Chondrocyte (in vitro differentiated cells): ENCODE results near the gene CDC25B. TPM values are rescaled to one million over a fixed set of nuclear protein-coding genes. Genes with fewer than 3 reads are reported as not detected.
A peak's percentile ranks its signal among the peaks of the same experiment; 100 is the strongest.

ENCODE experiments used
- DNase-seq: peaks from one replicate; pipeline ENCODE4 v3.0.0; 2021; ENCODE audit warnings: mixed read lengths, low spot score
- H3K27ac Mint-ChIP-seq: one replicate; pipeline ENCODE4 v1.8.0; 2021; ENCODE audit warnings: mild to moderate bottlenecking, moderate library complexity, mixed read lengths; ENCODE audit not compliant: unreplicated experiment
- H3K27me3 Mint-ChIP-seq: 2 replicates; pipeline ENCODE4 v1.8.0; 2021; ENCODE audit warnings: low read depth, mixed read lengths
- H3K36me3 Mint-ChIP-seq: 2 replicates; pipeline ENCODE4 v1.8.0; 2021; ENCODE audit warnings: low read depth, mixed read lengths
- H3K4me1 Mint-ChIP-seq: 2 replicates; pipeline ENCODE4 v1.8.0; 2021; ENCODE audit warnings: low read depth, mild to moderate bottlenecking, mixed read lengths
- H3K4me3 Mint-ChIP-seq: one replicate; pipeline ENCODE4 v1.8.0; 2021; ENCODE audit warnings: mild to moderate bottlenecking, moderate library complexity, mixed read lengths; ENCODE audit not compliant: unreplicated experiment
- H3K9me3 Mint-ChIP-seq: 2 replicates; pipeline ENCODE4 v1.8.0; 2021; ENCODE audit warnings: low read depth, mixed read lengths
- total RNA-seq: library from RNA; stranded (reverse); gene quantifications from 3 replicates; pipeline ENCODE4 v1.2.1, GENCODE V29; 2021
- TF ChIP-seq, protein P1 (sequence below): fragments of 200-600 bp; sonication (generic); IDR thresholded peaks from 2 replicates; pipeline ENCODE4 v1.5.0; 2021; ENCODE audit warnings: antibody characterized with exemption, mild to moderate bottlenecking, moderate library complexity

Gene CDC25B
- total RNA-seq, 1 donor from 2014 or later: 60.1 TPM

DNA sequence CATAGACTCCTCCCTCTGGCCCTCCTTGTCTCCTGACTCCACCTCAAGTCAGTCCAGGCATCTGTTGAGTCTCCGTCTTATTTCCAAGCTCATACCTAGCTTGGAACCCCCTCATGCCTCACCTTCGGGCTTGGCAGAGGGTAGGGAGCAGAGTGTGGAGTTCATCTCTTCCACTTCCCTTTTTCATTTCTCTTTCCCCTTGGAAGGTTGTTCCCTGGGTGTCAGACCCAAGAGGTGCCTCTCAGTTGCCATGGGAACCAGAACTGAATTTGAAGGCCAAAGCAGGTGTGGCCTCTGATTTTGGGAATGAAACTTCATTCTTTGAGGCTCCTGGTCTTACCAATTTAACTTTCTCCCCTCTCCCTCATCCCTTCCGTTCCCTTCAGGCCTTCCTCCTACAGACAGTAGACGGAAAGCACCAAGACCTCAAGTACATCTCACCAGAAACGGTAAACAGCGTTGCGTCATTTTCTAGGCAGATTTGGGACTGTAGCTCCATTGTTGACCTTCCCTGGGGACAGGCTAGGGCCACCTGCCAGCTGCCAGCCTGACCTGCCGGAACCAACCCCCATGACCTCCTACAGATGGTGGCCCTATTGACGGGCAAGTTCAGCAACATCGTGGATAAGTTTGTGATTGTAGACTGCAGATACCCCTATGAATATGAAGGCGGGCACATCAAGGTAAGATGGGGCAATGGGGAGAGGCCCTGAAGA, 6.6 kb downstream of the CDC25B start:
- H3K9me3 Mint-ChIP-seq: no peaks in the 10 kb centered on the region
- DNase-seq: no peak
- TF ChIP-seq, protein P1, sequence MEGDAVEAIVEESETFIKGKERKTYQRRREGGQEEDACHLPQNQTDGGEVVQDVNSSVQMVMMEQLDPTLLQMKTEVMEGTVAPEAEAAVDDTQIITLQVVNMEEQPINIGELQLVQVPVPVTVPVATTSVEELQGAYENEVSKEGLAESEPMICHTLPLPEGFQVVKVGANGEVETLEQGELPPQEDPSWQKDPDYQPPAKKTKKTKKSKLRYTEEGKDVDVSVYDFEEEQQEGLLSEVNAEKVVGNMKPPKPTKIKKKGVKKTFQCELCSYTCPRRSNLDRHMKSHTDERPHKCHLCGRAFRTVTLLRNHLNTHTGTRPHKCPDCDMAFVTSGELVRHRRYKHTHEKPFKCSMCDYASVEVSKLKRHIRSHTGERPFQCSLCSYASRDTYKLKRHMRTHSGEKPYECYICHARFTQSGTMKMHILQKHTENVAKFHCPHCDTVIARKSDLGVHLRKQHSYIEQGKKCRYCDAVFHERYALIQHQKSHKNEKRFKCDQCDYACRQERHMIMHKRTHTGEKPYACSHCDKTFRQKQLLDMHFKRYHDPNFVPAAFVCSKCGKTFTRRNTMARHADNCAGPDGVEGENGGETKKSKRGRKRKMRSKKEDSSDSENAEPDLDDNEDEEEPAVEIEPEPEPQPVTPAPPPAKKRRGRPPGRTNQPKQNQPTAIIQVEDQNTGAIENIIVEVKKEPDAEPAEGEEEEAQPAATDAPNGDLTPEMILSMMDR: no peak
- peaks cover 65% of the 10 kb centered on the region for H3K4me1 Mint-ChIP-seq
- H3K36me3 Mint-ChIP-seq: peaks cover 38% of the 10 kb centered on the region
- no peak overlapping the region for H3K4me3 Mint-ChIP-seq
- H3K27ac Mint-ChIP-seq: peak overlapping the region; percentile 72
- no peaks in the 10 kb centered on the region for H3K27me3 Mint-ChIP-seq

DNA sequence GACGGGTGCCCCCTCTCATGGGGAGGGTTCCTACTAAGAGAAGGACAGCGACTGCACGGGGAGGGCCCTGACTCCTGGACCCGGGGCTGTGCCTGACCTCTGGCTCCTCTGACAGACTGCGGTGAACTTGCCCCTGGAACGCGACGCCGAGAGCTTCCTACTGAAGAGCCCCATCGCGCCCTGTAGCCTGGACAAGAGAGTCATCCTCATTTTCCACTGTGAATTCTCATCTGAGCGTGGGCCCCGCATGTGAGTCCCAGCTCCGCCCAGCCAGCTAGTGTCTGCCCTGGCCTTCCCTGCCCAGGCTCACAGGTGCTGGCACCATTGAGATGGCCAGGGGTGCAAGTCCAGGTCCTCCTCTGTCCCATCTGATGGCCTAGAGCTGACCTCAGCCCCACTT, 7.2 kb downstream of the CDC25B start:
- Mint-ChIP-seq H3K27ac (peak overlapping the region; percentile 32), H3K27me3 (no peaks in the 10 kb centered on the region), H3K9me3 (peaks cover 2% of the 10 kb centered on the region), H3K4me3 (no peak overlapping the region), H3K4me1 (peaks cover 65% of the 10 kb centered on the region), H3K36me3 (peaks cover 37% of the 10 kb centered on the region)
- TF ChIP-seq, protein P1: no peak
- DNase-seq: no peak

DNA sequence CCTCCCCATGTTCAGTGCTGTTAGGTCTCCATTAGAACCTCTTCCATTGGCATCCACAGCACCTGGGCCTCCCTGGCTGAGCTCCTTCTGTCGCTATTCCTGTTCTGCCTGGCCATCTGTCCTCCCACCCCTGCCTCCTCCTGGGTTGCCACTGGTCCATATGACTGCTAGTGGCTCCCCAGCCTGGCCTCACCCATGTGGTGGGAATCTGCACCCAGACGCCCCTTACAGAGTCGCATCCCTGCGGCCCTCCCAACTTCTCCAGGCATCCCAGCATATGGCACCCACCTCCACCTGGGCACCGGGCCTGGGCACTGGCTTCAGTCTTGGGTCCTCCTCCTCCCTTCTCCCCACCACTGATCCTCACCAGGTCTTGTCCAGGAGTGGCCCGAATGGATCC, 7.7 kb downstream of the CDC25B start:
- Mint-ChIP-seq H3K36me3 (peaks cover 35% of the 10 kb centered on the region), H3K4me3 (no peak overlapping the region), H3K27me3 (no peaks in the 10 kb centered on the region), H3K4me1 (peaks cover 62% of the 10 kb centered on the region), H3K9me3 (peaks cover 2% of the 10 kb centered on the region), H3K27ac (no peak overlapping the region)
- TF ChIP-seq, protein P1: no peak
- peak; percentile 81 for DNase-seq

DNA sequence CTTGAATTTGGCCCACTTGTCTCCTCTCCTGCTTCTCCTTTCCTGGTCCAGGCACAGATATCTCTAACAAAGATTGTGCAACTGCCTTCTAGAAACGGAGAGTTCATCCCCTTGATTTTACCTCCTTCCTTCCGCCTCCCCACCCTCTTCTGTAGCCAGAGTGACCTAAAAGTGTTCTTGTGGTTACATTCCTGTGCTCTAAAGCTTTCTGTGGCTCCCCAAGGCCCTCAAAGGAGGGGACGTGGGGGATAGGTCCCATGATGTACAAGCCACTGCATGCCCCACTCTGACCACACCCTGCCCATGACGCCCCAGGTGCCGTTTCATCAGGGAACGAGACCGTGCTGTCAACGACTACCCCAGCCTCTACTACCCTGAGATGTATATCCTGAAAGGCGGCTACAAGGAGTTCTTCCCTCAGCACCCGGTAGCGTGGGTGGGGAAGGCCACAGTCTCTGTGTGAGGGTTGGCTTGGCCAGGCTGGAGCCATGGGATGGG, 8.2 kb downstream of the CDC25B start:
- Mint-ChIP-seq H3K9me3 (peaks cover 2% of the 10 kb centered on the region), H3K36me3 (peaks cover 35% of the 10 kb centered on the region), H3K27ac (peak overlapping the region; percentile 79), H3K4me3 (no peak overlapping the region), H3K27me3 (no peaks in the 10 kb centered on the region), H3K4me1 (peaks cover 58% of the 10 kb centered on the region)
- TF ChIP-seq, protein P1: no peak
- DNase-seq: peak; percentile 80

DNA sequence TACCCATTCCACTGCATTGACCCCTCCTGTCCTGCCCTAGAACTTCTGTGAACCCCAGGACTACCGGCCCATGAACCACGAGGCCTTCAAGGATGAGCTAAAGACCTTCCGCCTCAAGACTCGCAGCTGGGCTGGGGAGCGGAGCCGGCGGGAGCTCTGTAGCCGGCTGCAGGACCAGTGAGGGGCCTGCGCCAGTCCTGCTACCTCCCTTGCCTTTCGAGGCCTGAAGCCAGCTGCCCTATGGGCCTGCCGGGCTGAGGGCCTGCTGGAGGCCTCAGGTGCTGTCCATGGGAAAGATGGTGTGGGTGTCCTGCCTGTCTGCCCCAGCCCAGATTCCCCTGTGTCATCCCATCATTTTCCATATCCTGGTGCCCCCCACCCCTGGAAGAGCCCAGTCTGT, 8.7 kb downstream of the CDC25B start:
- Mint-ChIP-seq H3K27me3 (no peaks in the 10 kb centered on the region), H3K36me3 (peaks cover 35% of the 10 kb centered on the region), H3K4me1 (peaks cover 56% of the 10 kb centered on the region), H3K27ac (peak overlapping the region; percentile 98), H3K9me3 (peaks cover 2% of the 10 kb centered on the region), H3K4me3 (no peak overlapping the region)
- peak; percentile 63 for DNase-seq
- TF ChIP-seq, protein P1: no peak
